Fibroblast of the aortic adventitia (primary cell): ENCODE measurements around the gene CEP290. TPM values are rescaled to one million over a fixed set of nuclear protein-coding genes. Genes with fewer than 3 reads are reported as not detected.
A peak's percentile ranks its signal among the peaks of the same experiment; 100 is the strongest.

Source experiments
- DNase-seq: peaks from one replicate; pipeline ENCODE4 v3.0.0-alpha.2; 2010; ENCODE audit warnings: low read depth
- H3K4me3 ChIP-seq: 2 replicates; pipeline ENCODE4 v1.5.1; 2011; ENCODE audit warnings: low read depth, mild to moderate bottlenecking, control low read depth, low read length, moderate library complexity
- CTCF ChIP-seq: IDR thresholded peaks from 2 replicates; pipeline ENCODE4 v1.5.1; 2011; ENCODE audit warnings: mild to moderate bottlenecking, low read length, control low read depth, inconsistent platforms; ENCODE audit not compliant: insufficient read depth
- total RNA-seq: library from RNA; depleted of rRNA; stranded (reverse); fragments of >200 nt; gene quantifications from 2 replicates; pipeline ENCODE4 v1.2.3, GENCODE V29; 2012; ENCODE audit warnings: low replicate concordance

The CEP290 gene
- total RNA-seq, result 20.2 and 70.5 TPM in 2 replicates

DNA sequence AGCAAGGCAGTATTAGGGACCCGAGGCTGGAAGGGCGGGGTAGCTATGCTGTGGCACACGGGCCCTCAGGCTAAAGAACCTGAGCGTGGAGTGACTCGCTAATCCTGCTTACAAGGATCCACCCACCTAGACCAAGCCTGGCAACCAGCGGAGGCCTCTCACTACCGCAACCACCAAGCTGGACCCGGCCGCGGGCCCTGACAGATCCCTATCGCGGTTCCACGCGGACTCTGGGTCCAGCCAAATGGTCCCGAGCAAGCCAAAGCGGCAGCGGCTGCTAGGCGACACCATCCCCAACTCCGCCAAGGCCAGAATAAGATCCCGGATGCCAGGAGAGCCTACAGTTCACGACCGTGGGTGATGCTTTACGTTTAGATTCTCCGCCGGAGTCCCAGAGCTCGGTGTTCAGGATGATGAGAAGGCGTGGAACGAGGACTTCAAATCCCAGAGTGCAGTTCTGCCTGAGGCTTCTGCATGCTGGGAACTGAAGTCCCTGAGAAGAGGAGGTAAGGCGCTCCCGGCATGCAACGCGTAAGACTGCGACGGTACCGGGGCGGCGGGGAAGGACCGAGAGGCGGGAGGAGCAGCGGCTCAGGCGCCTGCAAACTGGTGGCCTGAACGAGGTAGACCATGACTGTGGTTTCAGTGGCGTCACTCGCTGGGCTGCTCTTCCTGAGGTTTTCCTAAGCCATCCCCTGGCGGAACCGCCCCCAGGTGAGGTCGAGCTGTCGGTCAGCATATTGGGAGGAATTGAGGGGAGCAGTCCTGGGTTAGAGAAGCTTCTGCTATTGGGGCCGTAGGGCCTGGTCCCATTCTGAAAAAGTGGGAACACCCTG is at the start of gene CEP290, which contains the start of gene TMTC3:
Gene CEP290 (minus strand): TSS at position 315 of the 836 bp plus-strand sequence. CDS start 781 bp downstream, outside the sequence.
Gene TMTC3 (plus strand): TSS at position 534 of the 836 bp plus-strand sequence. CDS start 6,009 bp downstream, outside the sequence.
- H3K4me3 ChIP-seq, result peak within 1 kb of the TSS; percentile 97
- DNase-seq, result peak; percentile 99
- no peak for TF ChIP-seq CTCF

- TF ChIP-seq CTCF, result no peak
- no peak for DNase-seq
- H3K4me3 ChIP-seq, result no peak overlapping the region
Observed at GRCh38 chr12:88188180-88188579, 46.3 kb upstream of the CEP290 start.

GRCh38 chr12:88187571-88187970 is 45.7 kb upstream of the CEP290 start:
- TF ChIP-seq CTCF, result no peak
- DNase-seq, result no peak
- H3K4me3 ChIP-seq, result no peak overlapping the region

DNA sequence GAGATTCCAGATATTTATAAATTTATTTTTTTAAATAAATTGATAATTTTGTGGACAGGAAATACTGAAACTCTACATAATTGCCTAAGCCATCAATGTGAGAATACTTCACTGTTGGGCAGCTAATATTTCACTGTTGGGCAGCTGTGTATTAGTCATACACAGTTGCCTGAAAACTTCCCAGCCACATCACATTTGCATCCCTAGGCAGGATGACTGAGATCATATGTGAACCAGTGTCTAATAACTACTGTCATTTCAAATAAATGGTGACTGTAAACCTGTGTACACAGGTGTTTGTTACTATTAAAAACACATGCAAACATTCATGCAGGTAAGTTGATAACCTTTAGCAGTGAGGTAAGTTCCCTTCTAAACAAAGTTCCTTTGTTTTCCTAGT is 44.1 kb upstream of the CEP290 start:
- DNase-seq, result peak; percentile 33
- no peak for TF ChIP-seq CTCF
- H3K4me3 ChIP-seq, result no peak overlapping the region

DNA sequence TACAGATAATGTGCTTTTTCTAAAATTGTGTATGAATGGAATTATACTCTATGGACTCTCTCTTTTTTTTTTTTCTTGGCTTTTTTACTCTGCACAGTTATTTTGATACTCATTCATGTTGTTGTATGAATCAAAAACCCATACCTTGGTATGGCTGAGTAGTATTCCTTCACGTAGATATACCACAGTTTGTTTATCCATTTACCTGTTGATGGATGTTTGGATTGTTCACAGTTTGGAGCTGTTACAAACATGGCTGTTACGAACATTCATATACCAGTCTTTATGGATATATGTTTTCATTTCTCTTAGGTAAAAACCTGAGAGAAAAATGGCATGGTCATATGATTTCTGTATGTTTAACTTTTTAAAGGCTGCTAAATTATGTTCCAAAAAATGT is 43.4 kb upstream of the CEP290 start:
- no peak for DNase-seq
- no peak for TF ChIP-seq CTCF
- no peak overlapping the region for H3K4me3 ChIP-seq

- H3K4me3 ChIP-seq, result no peak overlapping the region
Observed at GRCh38 chr12:88184196-88184595, 42.3 kb upstream of the CEP290 start.

More at GRCh38 chr12:88184196-88184595, 42.3 kb upstream of the CEP290 start:
- TF ChIP-seq CTCF, result no peak
- DNase-seq, result no peak
